ENCODE data around the gene BEST3.

BEST3 gene

GRCh38 chr12:69704357-69704756, 5.3 kb upstream of the BEST3 start:
- no peak for DNase-seq (ENCODE audit: extremely low read depth, low read depth)
- TF ChIP-seq, protein P1, sequence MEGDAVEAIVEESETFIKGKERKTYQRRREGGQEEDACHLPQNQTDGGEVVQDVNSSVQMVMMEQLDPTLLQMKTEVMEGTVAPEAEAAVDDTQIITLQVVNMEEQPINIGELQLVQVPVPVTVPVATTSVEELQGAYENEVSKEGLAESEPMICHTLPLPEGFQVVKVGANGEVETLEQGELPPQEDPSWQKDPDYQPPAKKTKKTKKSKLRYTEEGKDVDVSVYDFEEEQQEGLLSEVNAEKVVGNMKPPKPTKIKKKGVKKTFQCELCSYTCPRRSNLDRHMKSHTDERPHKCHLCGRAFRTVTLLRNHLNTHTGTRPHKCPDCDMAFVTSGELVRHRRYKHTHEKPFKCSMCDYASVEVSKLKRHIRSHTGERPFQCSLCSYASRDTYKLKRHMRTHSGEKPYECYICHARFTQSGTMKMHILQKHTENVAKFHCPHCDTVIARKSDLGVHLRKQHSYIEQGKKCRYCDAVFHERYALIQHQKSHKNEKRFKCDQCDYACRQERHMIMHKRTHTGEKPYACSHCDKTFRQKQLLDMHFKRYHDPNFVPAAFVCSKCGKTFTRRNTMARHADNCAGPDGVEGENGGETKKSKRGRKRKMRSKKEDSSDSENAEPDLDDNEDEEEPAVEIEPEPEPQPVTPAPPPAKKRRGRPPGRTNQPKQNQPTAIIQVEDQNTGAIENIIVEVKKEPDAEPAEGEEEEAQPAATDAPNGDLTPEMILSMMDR (IDR thresholded peaks at IDR 0.05; ENCODE audit: low read depth, low read length, missing control alignments), result no peak
- no peak overlapping the region for H3K4me3 ChIP-seq (replicated peaks; ENCODE audit: low read depth, low read length)

DNA sequence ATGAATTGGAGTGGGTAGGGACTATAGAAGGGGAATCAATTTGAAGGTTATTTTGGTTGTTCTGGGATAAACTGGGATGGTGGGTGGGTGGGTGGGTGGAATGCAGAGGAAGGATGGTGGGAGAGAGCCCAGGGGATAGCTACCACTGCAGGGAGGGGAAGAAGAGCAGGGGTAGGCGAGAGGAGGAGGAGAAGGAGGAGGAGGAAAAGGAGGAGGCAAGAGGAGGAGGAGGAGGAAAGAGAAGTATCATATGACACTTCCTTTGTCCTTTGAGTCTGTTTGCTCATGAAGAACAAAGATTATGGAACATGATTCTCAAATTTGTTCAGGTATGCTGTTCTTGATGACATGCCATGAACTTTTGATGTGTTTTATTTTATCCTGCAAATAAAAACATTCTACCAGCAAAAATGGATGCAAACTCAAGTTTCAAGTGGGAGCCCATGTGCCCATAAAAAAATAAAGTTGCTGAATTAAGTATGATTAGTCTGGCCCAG, 4.1 kb upstream of the BEST3 start:
- TF ChIP-seq, protein P1 (IDR thresholded peaks at IDR 0.05; ENCODE audit: low read depth, low read length, missing control alignments), result no peak
- DNase-seq (ENCODE audit: extremely low read depth, low read depth), result no peak
- no peak overlapping the region for H3K4me3 ChIP-seq (replicated peaks; ENCODE audit: low read depth, low read length)

- no peak overlapping the region for H3K4me3 ChIP-seq (replicated peaks; ENCODE audit: low read depth, low read length)
- TF ChIP-seq, protein P1 (IDR thresholded peaks at IDR 0.05; ENCODE audit: low read depth, low read length, missing control alignments), result no peak
- no peak for DNase-seq (ENCODE audit: extremely low read depth, low read depth)
These were observed 2.7 kb upstream of the BEST3 start for GRCh38 chr12:69701826-69702225.

DNA sequence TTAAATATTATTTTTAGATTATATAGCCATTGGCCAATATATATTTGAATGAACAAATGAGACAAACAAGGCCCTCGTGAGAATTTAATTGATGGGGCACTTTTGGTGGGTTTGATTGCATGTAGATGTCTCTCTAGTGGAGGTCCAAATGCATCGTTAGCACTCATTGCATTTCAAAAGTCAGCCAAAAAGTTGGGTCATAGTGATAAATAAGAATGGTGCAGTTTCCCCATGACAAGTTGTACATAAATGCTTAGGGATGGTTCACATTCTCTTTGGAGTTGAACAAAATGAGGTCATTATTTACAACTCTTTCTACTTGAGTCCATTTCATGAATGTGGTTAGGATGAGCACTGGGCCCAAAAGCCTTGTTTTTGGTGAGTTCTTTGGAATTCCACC, 1.0 kb downstream of the BEST3 start:
- TF ChIP-seq, protein P1 (IDR thresholded peaks at IDR 0.05; ENCODE audit: low read depth, low read length, missing control alignments), result no peak
- DNase-seq (ENCODE audit: extremely low read depth, low read depth), result no peak

DNA sequence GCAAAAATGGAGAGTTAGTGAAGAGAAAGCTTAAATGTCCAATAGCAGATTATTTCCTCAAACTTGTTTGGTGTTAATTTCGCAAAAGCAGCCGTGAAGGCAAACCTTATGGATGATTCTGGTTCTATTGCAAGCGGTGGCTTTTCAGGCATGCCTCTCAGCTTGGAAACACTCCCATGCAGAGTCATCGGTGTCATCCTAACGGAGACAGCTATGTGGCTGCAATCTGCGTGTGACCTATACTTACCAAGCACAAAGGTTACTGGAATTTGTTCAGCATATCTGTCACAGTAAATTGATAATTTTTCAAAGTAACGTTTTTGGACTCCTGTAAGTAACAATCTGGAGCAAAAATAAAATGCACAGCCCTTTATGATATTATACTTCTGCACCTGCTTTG, 5.0 kb downstream of the BEST3 start:
- DNase-seq (ENCODE audit: extremely low read depth, low read depth), result no peak
- TF ChIP-seq, protein P1 (IDR thresholded peaks at IDR 0.05; ENCODE audit: low read depth, low read length, missing control alignments), result no peak
- no peak overlapping the region for H3K4me3 ChIP-seq (replicated peaks; ENCODE audit: low read depth, low read length)

More for the DNA sequence above, 1.0 kb downstream of the BEST3 start:
- H3K4me3 ChIP-seq (replicated peaks; ENCODE audit: low read depth, low read length), result no peak overlapping the region

GRCh38 chr12:69689638-69690037, 9.5 kb downstream of the BEST3 start:
- DNase-seq (ENCODE audit: extremely low read depth, low read depth), result no peak
- TF ChIP-seq, protein P1 (IDR thresholded peaks at IDR 0.05; ENCODE audit: low read depth, low read length, missing control alignments), result no peak
- no peak overlapping the region for H3K4me3 ChIP-seq (replicated peaks; ENCODE audit: low read depth, low read length)
